WTC11 (cell line): Measurements from ENCODE around the gene YBEY. TPM values are rescaled to one million over a fixed set of nuclear protein-coding genes. Genes with fewer than 3 reads are reported as not detected.

Source experiments
- AR ChIP-seq: fragments of 250-450 bp; sonication (Bioruptor Pico); IDR thresholded peaks from 2 replicates; pipeline ENCODE4 v1.9.0; 2021; ENCODE audit warnings: mild to moderate bottlenecking
- ATF3 ChIP-seq: sonication (generic); formaldehyde crosslinking; conservative IDR thresholded peaks from 2 replicates; pipeline ENCODE4 v1.8.1; 2022; ENCODE audit warnings: mild to moderate bottlenecking, missing genetic modification reagents
- CBFB ChIP-seq: sonication (generic); formaldehyde crosslinking; IDR thresholded peaks from 2 replicates; pipeline ENCODE4 v1.8.1; 2022; ENCODE audit warnings: mild to moderate bottlenecking, low read depth, missing genetic modification reagents
- E2F5 ChIP-seq: sonication (generic); formaldehyde crosslinking; IDR thresholded peaks from 2 replicates; pipeline ENCODE4 v1.8.1; 2022; ENCODE audit warnings: mild to moderate bottlenecking, moderate library complexity, missing genetic modification reagents
- ESRRA ChIP-seq: sonication (generic); formaldehyde crosslinking; IDR thresholded peaks from 2 replicates; pipeline ENCODE4 v1.8.1; 2022; ENCODE audit warnings: mild to moderate bottlenecking, missing genetic modification reagents, borderline replicate concordance
- JAZF1 ChIP-seq: fragments of 250-450 bp; sonication (Bioruptor Pico); IDR thresholded peaks from 2 replicates; pipeline ENCODE4 v1.9.0; 2021; ENCODE audit warnings: moderate library complexity, mild to moderate bottlenecking, inconsistent platforms
- JUN ChIP-seq: sonication (generic); formaldehyde crosslinking; IDR thresholded peaks from 2 replicates; pipeline ENCODE4 v1.8.0; 2023; ENCODE audit warnings: mild to moderate bottlenecking, missing genetic modification reagents
- NR3C1 ChIP-seq: sonication (generic); formaldehyde crosslinking; conservative IDR thresholded peaks from 2 replicates; pipeline ENCODE4 v1.8.1; 2023; ENCODE audit warnings: low read depth, mild to moderate bottlenecking, missing genetic modification reagents
- RELA ChIP-seq: sonication (generic); formaldehyde crosslinking; IDR thresholded peaks from 2 replicates; pipeline ENCODE4 v1.8.1; 2022; ENCODE audit warnings: missing genetic modification reagents, mild to moderate bottlenecking, borderline replicate concordance
- RORB ChIP-seq: fragments of 250-450 bp; sonication (Bioruptor Pico); IDR thresholded peaks from 2 replicates; pipeline ENCODE4 v1.9.0; 2021; ENCODE audit warnings: mild to moderate bottlenecking
- TEAD1 ChIP-seq: sonication (generic); formaldehyde crosslinking; IDR thresholded peaks from 2 replicates; pipeline ENCODE4 v1.8.0; 2022; ENCODE audit warnings: mild to moderate bottlenecking, missing genetic modification reagents
- ZBTB21 ChIP-seq: sonication (generic); formaldehyde crosslinking; IDR thresholded peaks from 2 replicates; pipeline ENCODE4 v1.8.1; 2023; ENCODE audit warnings: mild to moderate bottlenecking, missing genetic modification reagents, borderline replicate concordance
- ZNF317 ChIP-seq: sonication (generic); formaldehyde crosslinking; IDR thresholded peaks from 2 replicates; pipeline ENCODE4 v1.8.1; 2023; ENCODE audit warnings: low read depth, mild to moderate bottlenecking, moderate library complexity, missing genetic modification reagents, borderline replicate concordance
- total RNA-seq: library from RNA; stranded (reverse); gene quantifications from 3 replicates; pipeline ENCODE4 v1.2.3, GENCODE V29; 2021
- TF ChIP-seq, protein P1 (sequence below): sonication (generic); formaldehyde crosslinking; IDR thresholded peaks from 2 replicates; pipeline ENCODE4 v1.8.0; 2022; ENCODE audit warnings: missing genetic modification reagents
- TF ChIP-seq, protein P2 (sequence below): sonication (generic); formaldehyde crosslinking; IDR thresholded peaks from 2 replicates; pipeline ENCODE4 v1.8.1; 2023; ENCODE audit warnings: mild to moderate bottlenecking, missing genetic modification reagents, moderate library complexity
- TF ChIP-seq, protein P3 (sequence below): sonication (generic); formaldehyde crosslinking; conservative IDR thresholded peaks from 2 replicates; pipeline ENCODE4 v1.8.1; 2023; ENCODE audit warnings: mild to moderate bottlenecking, low read depth, missing genetic modification reagents, moderate library complexity
- TF ChIP-seq, protein P4 (sequence below): sonication (generic); formaldehyde crosslinking; IDR thresholded peaks from 2 replicates; pipeline ENCODE4 v1.8.1; 2023; ENCODE audit warnings: mild to moderate bottlenecking, moderate library complexity, missing genetic modification reagents
- TF ChIP-seq, protein P5 (sequence below): sonication (generic); formaldehyde crosslinking; IDR thresholded peaks from 2 replicates; pipeline ENCODE4 v1.8.1; 2023; ENCODE audit warnings: mild to moderate bottlenecking, missing genetic modification reagents

The YBEY gene
- total RNA-seq, 1 experiment from 2014 or later: 27.4 TPM

GRCh38 chr21:46323710-46324389 is 37.7 kb downstream of the YBEY start, which contains the start of the genes C21orf58 and PCNT (continued):
- TF ChIP-seq RELA: no peak
- no peak for TF ChIP-seq NR3C1 (CRISPR knock-in tag)
- no peak for TF ChIP-seq ZBTB21 (CRISPR knock-in tag)
- TF ChIP-seq TEAD1: peak; percentile 80
- peak; percentile 96 for TF ChIP-seq E2F5 (CRISPR knock-in tag)
- peak; percentile 87; the same call in 1 of the 2 replicates for TF ChIP-seq ESRRA
- TF ChIP-seq, protein P1, sequence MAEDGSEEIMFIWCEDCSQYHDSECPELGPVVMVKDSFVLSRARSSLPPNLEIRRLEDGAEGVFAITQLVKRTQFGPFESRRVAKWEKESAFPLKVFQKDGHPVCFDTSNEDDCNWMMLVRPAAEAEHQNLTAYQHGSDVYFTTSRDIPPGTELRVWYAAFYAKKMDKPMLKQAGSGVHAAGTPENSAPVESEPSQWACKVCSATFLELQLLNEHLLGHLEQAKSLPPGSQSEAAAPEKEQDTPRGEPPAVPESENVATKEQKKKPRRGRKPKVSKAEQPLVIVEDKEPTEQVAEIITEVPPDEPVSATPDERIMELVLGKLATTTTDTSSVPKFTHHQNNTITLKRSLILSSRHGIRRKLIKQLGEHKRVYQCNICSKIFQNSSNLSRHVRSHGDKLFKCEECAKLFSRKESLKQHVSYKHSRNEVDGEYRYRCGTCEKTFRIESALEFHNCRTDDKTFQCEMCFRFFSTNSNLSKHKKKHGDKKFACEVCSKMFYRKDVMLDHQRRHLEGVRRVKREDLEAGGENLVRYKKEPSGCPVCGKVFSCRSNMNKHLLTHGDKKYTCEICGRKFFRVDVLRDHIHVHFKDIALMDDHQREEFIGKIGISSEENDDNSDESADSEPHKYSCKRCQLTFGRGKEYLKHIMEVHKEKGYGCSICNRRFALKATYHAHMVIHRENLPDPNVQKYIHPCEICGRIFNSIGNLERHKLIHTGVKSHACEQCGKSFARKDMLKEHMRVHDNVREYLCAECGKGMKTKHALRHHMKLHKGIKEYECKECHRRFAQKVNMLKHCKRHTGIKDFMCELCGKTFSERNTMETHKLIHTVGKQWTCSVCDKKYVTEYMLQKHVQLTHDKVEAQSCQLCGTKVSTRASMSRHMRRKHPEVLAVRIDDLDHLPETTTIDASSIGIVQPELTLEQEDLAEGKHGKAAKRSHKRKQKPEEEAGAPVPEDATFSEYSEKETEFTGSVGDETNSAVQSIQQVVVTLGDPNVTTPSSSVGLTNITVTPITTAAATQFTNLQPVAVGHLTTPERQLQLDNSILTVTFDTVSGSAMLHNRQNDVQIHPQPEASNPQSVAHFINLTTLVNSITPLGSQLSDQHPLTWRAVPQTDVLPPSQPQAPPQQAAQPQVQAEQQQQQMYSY (CRISPR knock-in tag): no peak
- TF ChIP-seq, protein P2, sequence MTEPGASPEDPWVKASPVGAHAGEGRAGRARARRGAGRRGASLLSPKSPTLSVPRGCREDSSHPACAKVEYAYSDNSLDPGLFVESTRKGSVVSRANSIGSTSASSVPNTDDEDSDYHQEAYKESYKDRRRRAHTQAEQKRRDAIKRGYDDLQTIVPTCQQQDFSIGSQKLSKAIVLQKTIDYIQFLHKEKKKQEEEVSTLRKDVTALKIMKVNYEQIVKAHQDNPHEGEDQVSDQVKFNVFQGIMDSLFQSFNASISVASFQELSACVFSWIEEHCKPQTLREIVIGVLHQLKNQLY (CRISPR knock-in tag): 0 out of 2 replicates have a peak, but pooled peaks have one; percentile 25
- no peak for TF ChIP-seq RORB (CRISPR knock-in tag)
- TF ChIP-seq, protein P3, sequence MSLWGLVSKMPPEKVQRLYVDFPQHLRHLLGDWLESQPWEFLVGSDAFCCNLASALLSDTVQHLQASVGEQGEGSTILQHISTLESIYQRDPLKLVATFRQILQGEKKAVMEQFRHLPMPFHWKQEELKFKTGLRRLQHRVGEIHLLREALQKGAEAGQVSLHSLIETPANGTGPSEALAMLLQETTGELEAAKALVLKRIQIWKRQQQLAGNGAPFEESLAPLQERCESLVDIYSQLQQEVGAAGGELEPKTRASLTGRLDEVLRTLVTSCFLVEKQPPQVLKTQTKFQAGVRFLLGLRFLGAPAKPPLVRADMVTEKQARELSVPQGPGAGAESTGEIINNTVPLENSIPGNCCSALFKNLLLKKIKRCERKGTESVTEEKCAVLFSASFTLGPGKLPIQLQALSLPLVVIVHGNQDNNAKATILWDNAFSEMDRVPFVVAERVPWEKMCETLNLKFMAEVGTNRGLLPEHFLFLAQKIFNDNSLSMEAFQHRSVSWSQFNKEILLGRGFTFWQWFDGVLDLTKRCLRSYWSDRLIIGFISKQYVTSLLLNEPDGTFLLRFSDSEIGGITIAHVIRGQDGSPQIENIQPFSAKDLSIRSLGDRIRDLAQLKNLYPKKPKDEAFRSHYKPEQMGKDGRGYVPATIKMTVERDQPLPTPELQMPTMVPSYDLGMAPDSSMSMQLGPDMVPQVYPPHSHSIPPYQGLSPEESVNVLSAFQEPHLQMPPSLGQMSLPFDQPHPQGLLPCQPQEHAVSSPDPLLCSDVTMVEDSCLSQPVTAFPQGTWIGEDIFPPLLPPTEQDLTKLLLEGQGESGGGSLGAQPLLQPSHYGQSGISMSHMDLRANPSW (CRISPR knock-in tag): no peak
- no peak for TF ChIP-seq ATF3
- TF ChIP-seq CBFB (CRISPR knock-in tag): no peak
- no peak for TF ChIP-seq AR (CRISPR knock-in tag)
- TF ChIP-seq JUN: 0 out of 2 replicates have a peak, but pooled peaks have one; percentile 43
- TF ChIP-seq, protein P4, sequence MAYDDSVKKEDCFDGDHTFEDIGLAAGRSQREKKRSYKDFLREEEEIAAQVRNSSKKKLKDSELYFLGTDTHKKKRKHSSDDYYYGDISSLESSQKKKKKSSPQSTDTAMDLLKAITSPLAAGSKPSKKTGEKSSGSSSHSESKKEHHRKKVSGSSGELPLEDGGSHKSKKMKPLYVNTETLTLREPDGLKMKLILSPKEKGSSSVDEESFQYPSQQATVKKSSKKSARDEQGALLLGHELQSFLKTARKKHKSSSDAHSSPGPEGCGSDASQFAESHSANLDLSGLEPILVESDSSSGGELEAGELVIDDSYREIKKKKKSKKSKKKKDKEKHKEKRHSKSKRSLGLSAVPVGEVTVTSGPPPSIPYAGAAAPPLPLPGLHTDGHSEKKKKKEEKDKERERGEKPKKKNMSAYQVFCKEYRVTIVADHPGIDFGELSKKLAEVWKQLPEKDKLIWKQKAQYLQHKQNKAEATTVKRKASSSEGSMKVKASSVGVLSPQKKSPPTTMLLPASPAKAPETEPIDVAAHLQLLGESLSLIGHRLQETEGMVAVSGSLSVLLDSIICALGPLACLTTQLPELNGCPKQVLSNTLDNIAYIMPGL (CRISPR knock-in tag): peak; percentile 64
- no peak for TF ChIP-seq ZNF317
- no peak for TF ChIP-seq JAZF1
- TF ChIP-seq, protein P5, sequence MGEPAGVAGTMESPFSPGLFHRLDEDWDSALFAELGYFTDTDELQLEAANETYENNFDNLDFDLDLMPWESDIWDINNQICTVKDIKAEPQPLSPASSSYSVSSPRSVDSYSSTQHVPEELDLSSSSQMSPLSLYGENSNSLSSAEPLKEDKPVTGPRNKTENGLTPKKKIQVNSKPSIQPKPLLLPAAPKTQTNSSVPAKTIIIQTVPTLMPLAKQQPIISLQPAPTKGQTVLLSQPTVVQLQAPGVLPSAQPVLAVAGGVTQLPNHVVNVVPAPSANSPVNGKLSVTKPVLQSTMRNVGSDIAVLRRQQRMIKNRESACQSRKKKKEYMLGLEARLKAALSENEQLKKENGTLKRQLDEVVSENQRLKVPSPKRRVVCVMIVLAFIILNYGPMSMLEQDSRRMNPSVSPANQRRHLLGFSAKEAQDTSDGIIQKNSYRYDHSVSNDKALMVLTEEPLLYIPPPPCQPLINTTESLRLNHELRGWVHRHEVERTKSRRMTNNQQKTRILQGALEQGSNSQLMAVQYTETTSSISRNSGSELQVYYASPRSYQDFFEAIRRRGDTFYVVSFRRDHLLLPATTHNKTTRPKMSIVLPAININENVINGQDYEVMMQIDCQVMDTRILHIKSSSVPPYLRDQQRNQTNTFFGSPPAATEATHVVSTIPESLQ (CRISPR knock-in tag): no peak
